ENCODE results near the gene SNRNP200.

SNRNP200 gene

DNA sequence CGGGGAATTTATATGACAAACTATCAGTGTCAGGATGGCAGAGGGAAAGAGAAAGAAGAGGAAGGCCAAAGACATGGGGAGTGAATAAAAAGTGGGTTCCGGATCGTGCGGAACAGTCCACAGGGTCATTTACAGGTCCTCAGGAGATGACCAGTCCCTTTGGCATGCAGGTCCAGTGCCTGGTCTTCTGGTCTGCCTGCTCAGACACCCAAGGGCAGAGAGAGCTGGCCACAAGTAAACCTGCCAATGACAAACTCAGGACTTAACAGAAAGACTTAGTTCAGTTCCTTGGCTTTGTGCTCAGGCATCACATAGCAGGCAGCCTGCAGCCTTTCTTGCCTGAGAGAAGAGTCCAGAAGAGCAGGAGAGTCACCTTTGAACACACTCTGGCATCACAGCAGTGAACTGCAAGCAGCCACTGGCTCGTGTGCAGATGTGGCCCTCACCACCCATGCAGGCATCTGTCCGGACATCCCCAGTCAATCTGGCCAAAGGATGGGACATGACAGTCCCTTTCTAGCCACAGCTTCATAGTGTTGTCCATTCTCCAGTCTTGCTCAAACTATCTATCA, 53.5 kb downstream of the SNRNP200 start:
- peak; percentile 96 for DNase-seq (ENCODE audit: low spot score)

DNA sequence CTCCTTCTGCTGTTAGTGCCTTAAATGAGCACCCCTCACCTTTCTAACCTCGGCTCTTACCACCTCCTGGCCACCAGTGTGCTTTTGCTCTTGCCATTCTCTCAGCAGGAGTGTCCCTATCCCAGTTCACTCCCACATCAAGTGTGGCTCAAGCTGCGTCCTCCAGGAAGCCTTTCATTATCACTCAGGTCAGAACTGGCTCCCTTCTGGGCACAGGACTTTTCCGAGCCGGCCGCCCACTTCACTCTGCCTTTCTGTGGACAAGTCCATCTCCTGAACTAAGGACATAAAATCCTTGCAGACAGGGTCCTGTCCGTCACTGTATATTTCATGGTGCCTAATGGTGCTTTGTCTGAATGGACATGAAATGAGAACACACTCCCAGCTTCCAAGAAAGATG, 55.2 kb downstream of the SNRNP200 start:
- DNase-seq (ENCODE audit: low spot score) = no peak

DNA sequence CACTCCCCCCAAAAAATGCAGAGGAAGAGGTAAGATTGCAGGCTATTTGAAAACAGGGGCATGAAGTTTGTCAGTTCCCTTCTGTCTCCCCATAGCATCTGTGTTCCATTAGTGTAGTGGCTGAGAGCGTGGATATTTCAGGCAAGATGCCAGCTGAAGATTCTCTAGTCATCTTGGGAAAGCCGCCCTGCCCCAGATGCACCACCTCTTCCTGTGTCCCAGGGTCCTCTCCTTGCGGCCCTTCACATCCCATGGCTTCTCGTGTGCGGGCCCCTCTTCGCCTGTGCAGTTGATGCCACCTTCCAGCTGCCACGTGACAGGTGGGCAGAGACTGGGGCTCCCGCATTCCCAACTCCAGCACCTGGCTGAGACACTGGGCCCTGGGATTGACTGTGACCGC, 55.7 kb downstream of the SNRNP200 start:
- no peak for DNase-seq (ENCODE audit: low spot score)

DNA sequence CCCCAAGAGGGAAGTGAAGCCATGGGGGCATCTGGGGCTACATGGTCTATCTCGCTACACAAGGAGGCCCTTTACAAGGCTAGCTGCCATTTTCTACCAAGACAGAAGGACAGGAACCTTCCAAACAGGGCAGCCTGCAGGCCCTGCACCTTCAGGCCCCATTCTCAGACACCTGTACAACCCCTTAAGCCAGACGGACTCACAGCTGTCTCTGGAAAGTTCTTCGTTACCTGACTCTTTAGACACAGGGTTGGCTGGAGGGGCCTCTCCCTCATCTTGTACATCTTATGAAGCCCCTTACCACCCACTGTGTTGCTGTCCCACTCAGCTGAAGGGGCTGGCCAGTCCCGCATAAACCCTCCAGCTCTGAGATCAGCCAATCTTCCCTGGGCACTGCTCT, 56.7 kb downstream of the SNRNP200 start:
- DNase-seq (ENCODE audit: low spot score) = no peak

DNA sequence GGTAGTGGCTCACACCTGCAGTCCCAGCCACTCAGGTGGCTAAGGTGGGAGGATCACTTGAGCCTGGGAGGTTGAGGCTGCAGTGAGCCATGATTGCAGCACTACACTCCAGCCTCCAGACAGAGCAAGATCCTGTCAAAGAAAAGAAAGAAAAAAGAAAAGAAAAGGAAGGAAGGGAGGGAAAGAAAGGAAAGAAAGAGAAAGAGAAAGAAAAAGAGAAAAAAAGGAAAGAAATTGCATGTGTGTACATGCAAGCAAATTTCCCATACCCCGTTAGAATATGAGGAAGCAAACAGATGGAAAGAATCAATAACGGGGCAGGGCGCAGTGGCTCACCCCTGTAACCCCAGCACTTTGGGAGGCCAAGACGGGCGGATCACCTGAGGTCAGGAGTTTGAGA, 57.5 kb downstream of the SNRNP200 start:
- no peak for DNase-seq (ENCODE audit: low spot score)

DNA sequence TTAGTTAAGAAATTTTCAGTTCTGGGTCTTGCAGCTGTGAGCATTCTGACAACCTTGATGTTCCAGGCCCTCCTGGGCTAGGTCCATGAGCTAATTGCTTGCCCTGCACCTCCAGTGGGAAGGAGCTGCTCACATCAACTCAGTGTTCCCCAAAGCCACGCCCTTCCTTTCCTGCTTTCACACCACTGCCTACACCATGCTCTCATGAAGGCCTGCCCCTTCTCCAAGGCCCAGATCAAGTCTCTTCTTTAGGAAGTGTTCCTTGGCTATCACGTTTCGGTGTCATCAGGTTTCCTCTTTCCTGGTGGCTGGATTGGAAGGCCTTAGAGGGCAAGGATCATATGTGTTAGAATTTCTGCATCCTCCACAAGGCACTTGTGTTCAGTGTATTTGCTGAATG, 58.3 kb downstream of the SNRNP200 start:
- DNase-seq (ENCODE audit: low spot score) = no peak

DNA sequence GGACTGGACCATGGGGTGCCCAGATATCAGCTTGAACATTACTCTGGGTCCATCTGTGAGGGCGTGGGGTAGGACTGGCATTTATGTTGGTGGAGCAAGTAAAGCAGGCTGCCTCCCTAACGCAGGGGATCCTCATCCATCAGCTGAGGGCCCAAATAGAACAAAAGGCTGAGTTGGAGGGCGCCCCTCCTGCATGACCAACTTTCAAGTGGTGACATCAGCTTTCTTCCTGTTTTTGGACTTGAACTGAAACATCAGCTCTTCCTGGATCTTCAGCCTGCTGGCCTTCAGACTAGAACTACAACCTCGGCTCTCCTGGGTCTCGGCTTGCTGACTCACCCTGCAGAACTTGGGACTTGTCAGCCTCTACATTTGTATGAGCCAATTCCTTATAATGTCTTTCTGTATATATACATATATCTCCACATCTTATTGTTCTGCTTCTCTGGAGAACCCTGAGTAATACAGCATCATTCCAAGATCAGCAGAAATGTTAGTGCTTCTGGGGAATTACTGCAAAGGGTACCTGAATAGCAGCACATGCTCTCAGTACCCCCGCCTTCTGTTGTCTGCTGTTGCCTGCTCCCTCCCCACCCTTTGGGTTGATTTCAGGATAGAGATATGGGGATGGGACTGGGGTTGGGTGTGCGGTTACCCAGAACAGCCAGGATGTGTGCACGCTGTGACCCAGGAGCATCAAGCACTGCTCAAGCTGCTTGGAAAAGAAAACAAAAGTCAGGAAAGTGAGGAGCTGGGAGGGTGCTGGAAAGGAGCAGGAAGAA, 59.5 kb downstream of the SNRNP200 start:
- no peak for DNase-seq (ENCODE audit: low spot score)

DNA sequence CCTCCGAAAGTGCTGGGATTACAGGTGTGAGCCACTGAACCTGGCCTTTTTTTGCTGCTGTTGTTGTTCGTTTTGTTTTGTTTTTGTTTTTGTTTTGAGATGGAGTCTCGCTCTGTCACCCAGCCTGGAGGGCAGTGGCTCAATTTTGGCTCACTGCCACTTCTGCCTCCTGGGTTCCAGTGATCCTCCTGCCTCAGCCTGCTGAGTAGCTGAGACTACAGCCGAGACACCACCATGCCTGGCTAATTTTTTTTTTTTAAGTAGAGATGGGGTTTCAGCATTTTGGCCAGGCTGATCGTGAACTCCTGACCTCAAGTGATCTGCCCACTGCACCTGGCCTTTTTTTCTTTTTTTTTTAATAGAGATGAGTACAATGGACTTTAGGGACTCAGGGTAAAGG, 61.5 kb downstream of the SNRNP200 start:
- DNase-seq (ENCODE audit: low spot score) = no peak

DNA sequence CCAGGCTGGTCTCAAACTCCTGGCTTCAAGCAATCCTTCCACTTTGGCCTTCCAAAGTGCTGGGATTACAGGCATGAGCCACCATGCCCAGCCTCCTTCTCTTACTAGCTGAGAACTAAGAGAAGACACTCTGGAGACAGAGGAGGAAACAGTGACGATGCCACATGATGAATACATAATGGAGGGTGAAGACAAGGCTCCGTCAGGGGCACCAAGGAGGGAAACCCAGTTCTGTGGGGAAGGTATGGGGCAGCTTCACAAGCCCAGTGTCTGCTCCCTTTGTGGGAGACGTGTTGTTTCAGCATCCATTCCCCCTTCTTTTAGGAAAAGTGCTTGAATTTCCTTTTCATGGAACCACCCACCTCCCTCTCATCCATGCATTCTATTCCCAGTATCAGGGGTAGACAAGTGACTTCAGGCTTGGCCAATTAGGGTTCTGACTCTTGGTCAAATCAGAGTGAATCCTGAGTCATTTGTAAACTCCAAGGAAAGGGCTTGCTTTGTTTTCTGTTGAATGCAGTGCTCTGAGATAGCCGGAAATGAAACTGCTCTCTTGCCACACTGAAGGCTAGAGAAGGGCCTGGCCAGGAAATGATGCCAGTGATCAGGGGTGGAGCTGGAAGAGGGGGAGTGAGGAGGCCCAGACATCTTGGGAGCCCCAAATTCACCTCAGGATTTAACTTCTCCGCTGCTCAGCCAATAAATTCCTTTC, 63.3 kb downstream of the SNRNP200 start:
- no peak for DNase-seq (ENCODE audit: low spot score)

DNA sequence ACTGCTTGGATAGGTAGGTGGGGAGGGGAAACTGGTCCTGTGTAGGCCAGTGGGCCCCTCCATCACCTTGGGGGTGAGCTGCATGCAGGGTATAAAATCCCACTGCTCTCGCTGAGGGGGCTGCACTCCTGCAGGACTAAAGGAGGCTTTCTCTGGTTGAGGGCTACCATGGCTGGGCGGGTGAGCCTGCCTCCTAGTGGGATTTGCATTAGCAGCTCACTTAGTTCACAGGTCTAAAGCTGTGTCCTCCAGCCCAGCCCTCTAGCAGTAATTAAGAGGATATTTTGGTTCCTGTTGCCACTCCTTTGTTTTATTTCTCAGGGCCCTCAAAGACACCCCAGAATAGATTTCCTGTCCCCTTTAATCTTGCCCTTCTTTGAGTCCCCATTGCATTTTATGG, 64.1 kb downstream of the SNRNP200 start:
- no peak for DNase-seq (ENCODE audit: low spot score)

DNA sequence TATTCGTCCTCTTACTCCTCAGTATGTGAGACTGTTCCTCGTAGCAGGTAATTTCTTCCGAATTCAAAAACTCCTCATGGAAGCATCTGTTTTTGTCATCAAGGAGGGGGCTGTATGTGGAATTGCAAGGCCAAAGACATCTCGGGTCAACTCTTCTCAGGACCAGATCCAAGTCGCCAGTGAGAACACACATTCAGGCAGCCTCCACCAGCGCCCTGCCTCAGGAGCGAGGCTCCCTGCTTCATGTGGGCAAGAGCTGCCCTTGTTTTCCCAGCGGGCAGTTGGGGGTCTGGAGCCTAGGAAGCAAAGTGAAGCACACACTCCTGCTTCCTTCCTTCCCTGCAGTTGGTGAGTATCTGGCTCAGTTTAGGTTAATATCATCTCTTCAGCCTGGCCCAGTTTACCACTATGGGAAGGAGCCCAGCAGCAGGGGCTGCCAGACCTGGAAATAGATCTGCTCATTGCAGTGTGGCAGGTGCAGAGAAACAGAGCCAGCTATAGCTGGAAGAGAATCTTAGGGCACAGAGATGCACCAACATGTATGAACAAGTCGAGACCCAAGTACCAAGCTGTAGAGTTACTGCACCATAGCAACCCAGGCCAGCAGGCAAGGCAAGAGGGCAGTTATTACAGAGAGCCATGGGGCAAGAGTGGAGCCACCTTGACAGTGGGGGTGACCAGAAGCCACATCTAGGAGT, 64.9 kb downstream of the SNRNP200 start:
- no peak for DNase-seq (ENCODE audit: low spot score)

DNA sequence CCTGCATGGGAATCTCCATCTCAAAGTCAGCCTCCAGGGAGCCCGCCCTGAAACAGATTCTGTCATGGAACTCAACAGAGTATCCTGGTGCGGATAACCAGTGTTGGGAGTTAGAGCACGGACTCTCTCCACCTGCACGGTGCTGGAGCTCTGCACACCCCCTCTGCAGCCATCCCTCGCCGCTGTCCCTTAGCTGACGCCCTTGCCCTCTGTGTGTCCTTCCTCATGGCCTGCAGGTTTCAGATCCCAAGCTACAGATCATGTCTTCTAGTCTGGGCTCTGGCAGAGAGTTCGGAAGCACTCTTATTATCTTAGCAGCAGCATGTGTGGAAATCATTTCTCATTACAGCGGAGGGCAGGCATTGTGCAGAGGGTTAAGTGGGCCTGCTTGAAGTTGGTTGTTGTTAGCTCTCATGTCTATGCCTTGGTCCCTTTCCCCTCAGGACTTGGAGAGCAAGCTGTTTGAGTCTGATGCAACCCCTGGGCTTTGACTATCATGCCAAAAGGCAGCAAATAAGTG, 65.5 kb downstream of the SNRNP200 start:
- no peak for DNase-seq (ENCODE audit: low spot score)

DNA sequence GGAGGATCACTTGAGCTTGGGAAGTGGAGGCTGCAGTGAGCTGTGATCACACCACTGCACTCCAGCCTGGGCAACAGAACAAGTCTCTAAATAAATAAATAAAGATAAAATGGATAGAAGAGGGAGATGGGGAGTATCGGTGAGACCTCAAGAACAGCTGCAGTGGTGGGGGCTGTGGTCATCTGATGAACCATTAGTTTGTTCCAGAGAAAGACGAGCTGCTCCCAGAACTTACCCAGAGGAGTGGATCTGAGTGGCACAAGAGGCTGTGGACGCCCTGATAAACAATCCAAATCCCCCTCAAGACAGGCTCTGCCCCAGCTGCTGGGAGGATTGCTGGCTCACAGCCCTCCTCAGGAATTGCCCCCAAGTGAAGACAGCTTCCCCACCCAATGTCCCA, 66.3 kb downstream of the SNRNP200 start:
- no peak for DNase-seq (ENCODE audit: low spot score)

DNA sequence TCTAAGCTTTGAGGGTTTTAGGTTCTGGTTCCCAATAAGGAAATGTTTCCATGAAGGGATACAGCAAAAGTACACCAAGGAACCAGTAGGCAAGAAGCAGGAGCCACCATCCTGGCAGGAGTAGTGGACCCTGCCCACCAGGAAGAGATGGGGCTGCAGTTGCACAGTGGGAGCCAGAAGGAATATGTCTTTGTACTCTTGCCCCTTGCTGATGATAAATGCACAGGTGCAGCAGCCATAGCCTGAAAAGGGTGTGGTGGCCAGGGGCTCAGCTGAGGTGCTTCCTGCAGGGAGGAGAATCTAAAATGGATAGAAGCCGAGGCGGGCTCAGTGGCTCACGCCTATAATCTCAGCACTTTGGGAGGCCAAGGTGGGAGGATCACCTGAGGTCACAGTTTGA, 67.1 kb downstream of the SNRNP200 start:
- no peak for DNase-seq (ENCODE audit: low spot score)

DNA sequence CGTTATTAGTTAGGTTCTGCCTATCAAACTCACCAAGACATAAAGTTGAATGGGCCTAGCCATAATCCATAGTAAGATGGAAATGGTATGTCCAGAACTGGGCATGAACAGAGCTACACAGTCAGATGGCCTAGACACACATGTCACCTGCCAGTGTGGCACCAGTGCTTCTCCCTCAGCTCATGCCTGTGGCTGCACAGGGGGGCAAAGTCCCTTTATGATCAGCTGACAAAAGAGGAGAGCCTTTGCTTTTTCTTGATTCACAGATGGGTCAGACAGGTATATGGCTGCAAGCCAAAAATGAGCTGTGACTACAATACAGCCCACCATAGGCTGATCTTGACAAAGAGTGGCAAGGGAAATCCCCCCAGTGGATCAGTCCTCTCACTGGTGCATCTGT, 68.5 kb downstream of the SNRNP200 start:
- no peak for DNase-seq (ENCODE audit: low spot score)

DNA sequence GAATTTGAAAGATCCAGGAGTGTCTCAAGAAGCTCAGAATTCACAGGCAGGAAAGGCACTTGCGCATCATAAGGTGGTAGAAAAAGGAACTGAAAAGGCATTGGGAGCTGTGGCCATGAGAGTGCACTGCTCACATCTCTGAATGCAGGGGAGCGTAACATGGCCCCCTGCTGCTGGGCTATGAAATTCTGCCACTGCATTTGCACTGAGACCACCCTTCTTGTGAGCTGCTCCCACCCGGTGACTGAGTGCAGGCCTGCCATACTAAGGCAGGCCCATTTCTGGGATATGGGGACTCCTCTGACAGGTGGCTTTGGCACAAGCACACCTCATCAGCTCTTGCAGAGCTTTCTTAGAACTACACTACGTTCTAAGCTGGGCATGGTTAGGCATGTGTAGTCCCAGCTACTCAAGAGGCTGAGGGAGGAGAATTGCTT, 71.4 kb downstream of the SNRNP200 start:
- no peak for DNase-seq (ENCODE audit: low spot score)

DNA sequence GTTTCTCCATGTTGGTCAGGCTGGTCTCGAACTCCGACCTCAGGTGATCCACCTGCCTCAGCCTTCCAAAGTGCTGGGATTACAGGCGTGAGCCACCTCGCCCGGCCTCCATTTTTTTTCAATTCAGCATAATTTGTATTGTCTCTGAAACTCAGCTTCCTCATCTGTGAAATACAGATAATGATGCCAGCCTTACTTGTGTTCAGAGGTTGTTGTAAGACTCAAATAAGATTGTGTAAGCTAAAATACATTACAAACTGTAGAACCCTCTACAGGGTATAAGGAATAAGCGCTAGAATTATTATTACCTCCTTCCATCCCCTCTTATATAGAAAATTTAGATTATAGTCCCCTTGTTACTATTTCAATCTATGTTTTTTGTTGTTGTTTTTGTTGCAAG, 71.9 kb downstream of the SNRNP200 start:
- no peak for DNase-seq (ENCODE audit: low spot score)

DNA sequence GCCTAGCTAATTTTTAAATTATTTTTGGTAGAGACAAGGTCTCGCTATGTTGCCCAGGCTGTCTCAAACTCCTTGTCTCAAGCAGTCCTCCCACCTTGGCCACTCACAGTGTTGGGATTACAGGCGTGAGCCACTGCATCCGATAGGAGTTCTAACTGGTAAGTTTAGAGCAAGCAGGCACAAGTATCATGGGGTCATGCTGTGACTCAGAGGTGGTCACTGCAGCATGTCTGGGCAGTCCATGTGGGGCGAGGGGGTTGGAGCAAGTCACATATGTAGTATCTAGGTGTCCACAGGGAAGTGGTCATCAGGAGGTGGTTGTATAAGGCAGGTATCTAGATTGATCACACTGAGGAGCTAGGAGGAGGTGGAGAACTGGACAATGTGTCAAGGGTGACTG, 74.0 kb downstream of the SNRNP200 start:
- DNase-seq (ENCODE audit: low spot score) = no peak

DNA sequence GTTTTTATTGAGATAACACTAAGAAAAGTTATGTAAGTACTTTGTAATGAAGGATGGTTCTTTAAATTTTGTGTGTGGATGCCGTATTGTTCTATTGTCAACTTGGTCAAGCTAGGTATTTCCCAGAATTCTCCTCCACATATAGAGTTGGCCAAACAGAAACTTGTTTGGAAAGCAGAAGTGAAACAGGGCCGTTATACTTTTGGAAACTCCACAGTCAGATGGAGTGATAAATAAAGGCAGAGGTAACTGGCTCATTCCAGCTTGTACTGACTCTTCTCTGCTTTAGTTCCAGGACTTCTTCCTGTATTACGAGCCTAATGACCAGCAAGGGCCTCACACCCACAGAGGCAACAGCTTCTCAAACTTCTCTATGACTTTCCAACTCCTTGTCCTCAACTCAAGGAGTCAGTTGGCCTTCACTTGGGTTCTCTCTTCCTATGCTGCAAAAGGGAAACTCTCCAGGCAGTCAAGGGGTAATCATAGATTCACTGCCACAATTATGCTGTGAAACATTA, 80.3 kb downstream of the SNRNP200 start:
- DNase-seq (ENCODE audit: low spot score) = no peak
